Esophagus (tissue), 2 donors: ENCODE data around the gene ZNF354C. TPM values are rescaled to one million over a fixed set of nuclear protein-coding genes. Genes with fewer than 3 reads are reported as not detected.

ENCODE experiments used
- H3K27ac ChIP-seq, 2 donors: one replicate each; pipeline ENCODE4 v1.5.1; 2013; ENCODE audit warnings: low read depth in 2 of 2, mild to moderate bottlenecking in 2 of 2, inconsistent platforms in 1 of 2, low read length in 1 of 2, moderate library complexity in 1 of 2
- H3K27me3 ChIP-seq, 2 donors: one replicate each; pipeline ENCODE4 v1.6.1; 2013; ENCODE audit warnings: low read length in 2 of 2, control low read depth in 1 of 2, mild to moderate bottlenecking in 1 of 2; ENCODE audit not compliant: insufficient read depth in 2 of 2, control insufficient read depth in 1 of 2
- H3K36me3 ChIP-seq, 2 donors: one replicate each; pipeline ENCODE4 v1.6.1; 2013; ENCODE audit warnings: low read length in 1 of 2; ENCODE audit not compliant: control insufficient read depth in 2 of 2, insufficient read depth in 2 of 2
- H3K4me1 ChIP-seq, 2 donors: one replicate each; pipeline ENCODE4 v1.6.1; 2013; ENCODE audit warnings: low read length in 1 of 2; ENCODE audit not compliant: control insufficient read depth in 2 of 2, insufficient read depth in 2 of 2
- H3K4me3 ChIP-seq, 2 donors: one replicate each; pipeline ENCODE4 v1.5.1; 2013; ENCODE audit warnings: low read length in 2 of 2, mild to moderate bottlenecking in 2 of 2, low read depth in 1 of 2, moderate library complexity in 1 of 2
- H3K9me3 ChIP-seq, 2 donors: one replicate each; pipeline ENCODE4 v1.6.1; 2013; ENCODE audit warnings: mild to moderate bottlenecking in 2 of 2, low read depth in 1 of 2, low read length in 1 of 2, moderate library complexity in 1 of 2; ENCODE audit not compliant: control insufficient read depth in 2 of 2, insufficient read depth in 1 of 2
- WGBS, 2 donors: extraction: QIAGEN DNeasy Blood & Tissue Kit; methylation state at CpG; one replicate each; pipeline ENCODE4 v1.1.7; 2013; 5-methylcytosine and 5-hydroxymethylcytosine counted together
- polyA plus RNA-seq, 2 donors: library from polyadenylated mRNA; stranded (reverse); fragments of 200-250 nt; gene quantifications; one replicate each; pipeline ENCODE4 v1.2.3, GENCODE V29; 2013
- donor health status: healthy with polysubstance abuse.
- donor health status: Bipolar disorder and iron deficiency.

The ZNF354C gene
- polyA plus RNA-seq, 2 donors, result 0.84 to 0.95 TPM

GRCh38 chr5:179126506-179126991 is 66.4 kb downstream of the ZNF354C start:
- peaks cover 0 to 11% of the 10 kb centered on the region in 2 donors for H3K9me3 ChIP-seq
- no peaks in the 10 kb centered on the region for H3K36me3 ChIP-seq
- no peak overlapping the region for H3K4me3 ChIP-seq
- H3K27ac ChIP-seq, result no peak overlapping the region
- no peaks in the 10 kb centered on the region for H3K27me3 ChIP-seq
- H3K4me1 ChIP-seq, result no peaks in the 10 kb centered on the region
- 87 to 89% methylated on average over 14 of the region's 14 CpGs for WGBS, 2 donors

- Histone ChIP-seq H3K4me3 (no peak overlapping the region), H3K9me3 (peaks cover 0 to 4% of the 10 kb centered on the region in 2 donors), H3K27me3 (no peaks in the 10 kb centered on the region), H3K36me3 (no peaks in the 10 kb centered on the region), H3K4me1 (no peaks in the 10 kb centered on the region), H3K27ac (no peak overlapping the region)
- WGBS, 2 donors, result 91 to 92% methylated on average over 21 of the region's 21 CpGs
Observed at GRCh38 chr5:179127136-179128040, 67.2 kb downstream of the ZNF354C start.

DNA sequence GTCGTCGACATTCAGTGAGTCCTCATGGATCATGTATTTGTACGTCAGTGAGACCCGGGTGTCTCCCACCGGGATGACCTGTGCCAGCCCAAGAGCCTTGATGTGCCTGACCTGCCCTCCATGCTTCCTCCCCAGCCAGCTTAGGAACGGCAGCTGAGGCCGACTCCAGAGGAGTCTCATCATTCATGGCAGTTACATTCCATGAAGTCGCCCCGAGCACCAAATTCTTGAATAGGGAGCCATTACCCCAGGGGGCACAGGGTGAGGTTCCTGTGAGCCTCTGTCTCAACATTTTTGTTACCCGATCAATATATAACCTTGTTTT is 67.8 kb downstream of the ZNF354C start:
- no peaks in the 10 kb centered on the region for H3K36me3 ChIP-seq
- H3K4me1 ChIP-seq, result no peaks in the 10 kb centered on the region
- no peaks in the 10 kb centered on the region for H3K27me3 ChIP-seq
- no peak overlapping the region for H3K27ac ChIP-seq
- peaks cover 0 to under 1% of the 10 kb centered on the region in 2 donors for H3K9me3 ChIP-seq
- 88 to 90% methylated on average over 10 of the region's 10 CpGs for WGBS, 2 donors
- no peak overlapping the region for H3K4me3 ChIP-seq

DNA sequence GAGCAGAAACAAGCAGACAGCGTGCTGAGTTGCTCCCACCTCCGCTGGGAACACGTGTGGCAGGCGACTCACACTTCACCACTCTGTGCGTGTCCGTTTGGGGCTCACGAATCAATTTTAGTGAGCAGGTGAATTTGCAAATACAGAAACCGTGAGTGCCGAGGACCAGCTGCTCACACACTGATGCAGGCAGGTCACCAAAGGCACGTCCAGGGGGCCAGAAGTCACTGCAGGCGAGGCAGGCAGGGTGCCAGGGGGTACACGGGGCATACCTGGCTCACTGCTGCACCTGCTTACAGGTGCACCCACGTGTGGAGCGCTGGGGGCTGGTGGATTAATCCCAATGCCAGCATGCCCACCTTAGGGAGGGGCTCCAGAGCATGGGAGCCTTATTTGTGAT is 68.8 kb downstream of the ZNF354C start:
- Histone ChIP-seq H3K36me3 (no peaks in the 10 kb centered on the region), H3K27me3 (no peaks in the 10 kb centered on the region), H3K4me1 (no peaks in the 10 kb centered on the region), H3K27ac (no peak overlapping the region), H3K9me3 (no peaks in the 10 kb centered on the region), H3K4me3 (no peak overlapping the region)
- WGBS, 2 donors, result 83 to 87% methylated on average over 14 of the region's 14 CpGs

DNA sequence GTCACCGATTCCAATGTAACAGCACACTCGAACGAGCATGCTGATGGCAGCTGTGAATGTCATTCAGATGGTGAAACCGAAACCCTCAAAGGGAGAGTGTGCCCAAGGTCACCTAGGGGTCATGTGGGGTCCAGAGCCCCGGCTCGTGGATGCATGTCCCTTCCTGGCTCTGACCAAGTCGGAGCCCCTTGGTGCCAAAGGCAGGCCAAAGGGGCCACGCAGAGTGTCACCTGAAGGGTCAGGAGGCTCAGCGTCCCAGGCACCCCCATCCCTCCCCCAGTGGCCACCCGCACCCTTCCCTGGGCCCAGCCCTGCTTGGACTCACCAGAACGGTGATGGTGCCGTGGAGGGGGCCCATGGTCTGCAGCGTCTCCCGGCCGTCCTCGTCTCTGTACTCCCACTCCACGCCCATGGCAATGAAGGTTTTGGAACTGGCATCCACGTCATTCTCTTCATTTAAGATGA is 69.5 kb downstream of the ZNF354C start:
- no peaks in the 10 kb centered on the region for H3K9me3 ChIP-seq
- H3K4me3 ChIP-seq, result no peak overlapping the region
- WGBS, 2 donors, result 81 to 87% methylated on average over 18 of the region's 18 CpGs
- no peaks in the 10 kb centered on the region for H3K4me1 ChIP-seq
- no peak overlapping the region for H3K27ac ChIP-seq
- H3K27me3 ChIP-seq, result no peaks in the 10 kb centered on the region
- no peaks in the 10 kb centered on the region for H3K36me3 ChIP-seq

DNA sequence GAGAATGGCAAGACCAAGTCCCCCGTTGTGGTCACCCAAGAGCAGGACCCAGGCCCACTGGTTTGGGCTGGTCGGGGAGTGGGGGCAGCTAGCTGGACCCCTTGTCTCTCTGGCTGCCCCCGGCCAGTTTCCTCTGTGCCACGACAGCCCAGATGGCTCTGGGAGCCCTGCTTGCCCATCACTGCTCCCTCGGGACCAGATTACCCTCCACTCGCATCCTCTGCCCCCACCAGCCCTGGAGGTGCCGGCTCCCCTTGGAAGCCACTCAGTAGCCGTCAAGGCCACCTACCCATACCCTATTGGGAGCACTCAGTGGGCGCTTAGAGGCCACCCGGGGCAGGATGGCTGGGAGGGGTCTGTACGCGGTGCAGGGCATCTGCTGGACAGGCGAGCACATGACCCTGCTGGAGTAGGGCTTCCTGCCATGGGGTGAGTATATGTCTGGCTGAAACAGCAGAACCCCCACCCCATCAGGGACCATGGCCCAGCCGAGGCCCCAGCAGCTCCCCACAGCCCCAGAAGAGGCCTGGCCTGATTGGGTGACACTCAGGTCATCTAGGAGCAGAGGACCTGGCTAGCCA is 70.0 kb downstream of the ZNF354C start:
- Histone ChIP-seq H3K4me1 (no peaks in the 10 kb centered on the region), H3K36me3 (no peaks in the 10 kb centered on the region), H3K9me3 (no peaks in the 10 kb centered on the region), H3K27me3 (no peaks in the 10 kb centered on the region), H3K27ac (no peak overlapping the region), H3K4me3 (no peak overlapping the region)
- 91 to 92% methylated on average over 14 of the region's 14 CpGs for WGBS, 2 donors

- Histone ChIP-seq H3K4me1 (no peaks in the 10 kb centered on the region), H3K27me3 (no peaks in the 10 kb centered on the region), H3K27ac (no peak overlapping the region), H3K4me3 (no peak overlapping the region), H3K36me3 (peaks cover 0 to 2% of the 10 kb centered on the region in 2 donors), H3K9me3 (no peaks in the 10 kb centered on the region)
- 81 to 85% methylated on average over 10 of the region's 10 CpGs for WGBS, 2 donors
Observed at GRCh38 chr5:179131321-179131835, 71.2 kb downstream of the ZNF354C start.

GRCh38 chr5:179131886-179132585 is 71.9 kb downstream of the ZNF354C start:
- peaks cover 0 to 2% of the 10 kb centered on the region in 2 donors for H3K36me3 ChIP-seq
- WGBS, 2 donors, result 76 to 81% methylated on average over 15 of the region's 15 CpGs
- H3K27ac ChIP-seq, result no peak overlapping the region
- no peaks in the 10 kb centered on the region for H3K27me3 ChIP-seq
- H3K4me3 ChIP-seq, result no peak overlapping the region
- H3K9me3 ChIP-seq, result no peaks in the 10 kb centered on the region
- H3K4me1 ChIP-seq, result no peaks in the 10 kb centered on the region

- no peaks in the 10 kb centered on the region for H3K27me3 ChIP-seq
- H3K27ac ChIP-seq, result no peak overlapping the region
- H3K4me1 ChIP-seq, result no peaks in the 10 kb centered on the region
- no peaks in the 10 kb centered on the region for H3K9me3 ChIP-seq
- whole genome bisulfite sequencing, 2 donors, result 84% methylated on average over 23 of the region's 23 CpGs
- no peak overlapping the region for H3K4me3 ChIP-seq
- H3K36me3 ChIP-seq, result peaks cover 0 to 2% of the 10 kb centered on the region in 2 donors
Observed at GRCh38 chr5:179132586-179133355, 72.6 kb downstream of the ZNF354C start.
